Stimulated activated CD8-positive, alpha-beta memory T cell treated with anti-CD3 and anti-CD28 coated beads, Interleukin-7, amount 100 ng/mL, for 48 hours (primary cell): ENCODE data around the gene GLE1.
"Not testable (repeated sequence)": the region's sequence is repeated elsewhere in the genome, so short reads cannot be mapped to it uniquely, and the experiment has no call there.

Experiments
- DNase-seq, 2 donors: peaks; one replicate each; pipeline ENCODE4 v3.0.0-alpha.2; 2020; ENCODE audit warnings: low read depth in 1 of 2; ENCODE audit errors: extremely low read depth in 1 of 2

The GLE1 gene

DNA sequence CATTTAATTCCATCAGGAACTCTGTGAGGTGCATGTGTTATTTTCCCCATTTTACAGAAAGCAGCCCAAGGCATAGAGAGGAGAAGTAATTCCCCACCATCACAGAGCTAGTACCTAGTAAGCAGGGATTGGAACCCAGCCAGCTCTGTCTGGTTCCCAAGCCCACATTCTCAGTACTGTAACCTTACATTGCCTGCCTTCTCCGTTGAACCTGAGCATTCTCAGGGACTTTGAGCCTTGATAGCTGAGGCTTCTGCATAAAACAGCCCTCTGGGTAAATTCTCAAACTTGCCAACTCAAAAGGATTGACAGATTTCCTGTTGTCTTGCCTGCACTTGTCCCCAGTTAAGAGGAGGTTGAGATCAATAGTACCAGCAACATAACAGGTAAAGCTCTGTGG lies 9.2 kb upstream of the GLE1 start:
- DNase-seq = no peak

DNA sequence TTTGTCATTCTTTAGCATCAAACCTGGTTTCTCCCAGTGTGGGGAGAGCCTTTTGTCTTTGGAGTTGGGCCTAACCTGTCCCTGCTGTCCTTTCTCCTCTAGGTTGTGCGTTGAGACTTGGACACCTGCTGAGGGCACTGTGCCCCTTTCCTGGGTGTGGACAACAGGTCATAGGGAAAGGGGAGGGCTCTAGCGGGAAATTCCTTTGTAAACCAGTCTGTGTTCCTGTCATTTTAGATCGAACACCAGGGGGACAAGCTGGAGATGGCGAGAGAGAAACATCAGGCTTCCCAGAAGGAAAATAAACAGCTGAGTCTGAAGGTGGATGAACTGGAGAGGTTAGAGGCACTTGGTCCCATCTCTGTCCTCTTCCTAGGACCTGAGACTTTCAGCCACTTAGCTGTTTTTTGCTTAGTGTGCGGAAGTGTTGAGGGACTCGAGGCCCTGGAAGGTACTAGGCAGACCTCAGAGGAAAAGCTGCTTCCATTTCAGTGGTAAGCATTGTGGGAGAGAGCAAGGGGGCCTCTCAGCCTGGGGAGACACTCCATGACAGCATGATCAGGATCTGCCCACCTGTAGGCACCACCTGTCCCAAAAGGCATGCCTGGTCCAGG lies 8.6 kb upstream of the GLE1 start:
- DNase-seq = no peak

DNA sequence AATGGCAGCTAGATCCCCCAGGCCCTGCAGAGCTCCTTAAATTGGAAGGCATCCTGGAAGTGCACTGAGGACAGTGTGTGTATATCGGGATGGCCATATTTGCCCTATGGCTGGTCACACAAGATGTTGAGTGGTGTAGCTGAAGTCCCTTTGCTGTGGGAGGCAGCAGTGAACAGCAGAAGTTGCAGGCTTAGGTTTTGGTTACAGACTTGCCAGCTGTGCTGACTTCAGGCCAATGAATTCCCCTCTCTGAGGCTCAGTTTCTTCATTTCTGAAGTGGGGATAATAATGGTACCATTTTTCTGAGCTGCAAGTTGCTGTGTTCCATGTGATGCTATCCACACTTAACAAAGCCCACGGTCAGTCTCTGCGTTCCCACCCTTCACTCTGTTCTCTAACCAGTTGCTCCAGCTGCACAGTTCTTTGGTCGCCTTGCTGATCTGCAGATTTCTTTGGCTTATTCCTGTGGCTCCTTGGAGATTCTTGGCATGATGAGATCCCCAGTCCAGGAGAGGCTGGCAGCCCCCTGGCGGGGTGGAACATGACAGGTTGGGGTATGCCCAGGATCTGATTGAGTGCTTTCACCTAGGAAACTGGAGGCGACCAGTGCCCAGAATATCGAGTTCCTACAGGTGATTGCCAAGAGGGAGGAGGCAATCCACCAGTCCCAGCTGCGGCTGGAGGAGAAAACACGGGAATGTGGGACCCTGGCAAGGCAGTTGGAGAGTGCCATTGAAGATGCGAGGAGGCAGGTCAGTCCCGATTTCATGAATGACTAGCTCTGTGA lies 6.5 kb upstream of the GLE1 start:
- no peak for DNase-seq

DNA sequence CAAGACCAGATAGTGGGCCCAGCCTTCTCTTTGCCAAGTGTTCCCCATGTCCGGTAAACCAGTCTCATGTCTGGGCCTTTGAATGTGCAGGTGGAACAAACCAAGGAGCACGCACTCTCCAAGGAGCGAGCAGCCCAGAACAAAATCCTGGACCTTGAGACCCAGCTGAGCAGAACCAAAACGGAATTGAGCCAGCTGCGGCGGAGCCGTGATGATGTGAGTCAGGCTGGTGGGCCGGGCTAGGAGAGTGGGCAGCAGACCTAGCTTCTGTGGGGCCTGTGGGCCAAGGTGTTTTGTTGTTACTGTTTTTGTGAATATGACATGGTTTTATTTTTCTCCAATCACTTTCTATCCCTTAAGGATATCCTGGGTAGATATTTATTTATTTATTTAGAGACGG lies 5.6 kb upstream of the GLE1 start:
- DNase-seq = no peak

DNA sequence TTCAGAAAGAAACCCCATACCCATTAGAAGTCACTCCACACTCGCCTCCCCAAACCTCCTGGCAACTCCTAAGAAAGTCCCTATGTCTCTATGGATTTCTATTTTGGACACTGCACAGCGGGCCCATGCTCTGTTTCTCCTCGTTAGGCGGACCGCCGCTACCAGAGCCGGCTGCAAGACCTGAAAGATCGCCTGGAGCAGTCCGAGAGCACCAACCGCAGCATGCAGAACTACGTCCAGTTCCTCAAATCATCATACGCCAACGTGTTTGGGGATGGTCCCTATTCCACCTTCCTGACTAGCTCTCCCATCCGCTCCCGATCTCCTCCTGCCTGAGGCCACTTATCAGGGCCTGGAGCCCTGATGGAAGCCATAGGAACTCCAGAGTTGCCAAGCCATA lies 4.6 kb upstream of the GLE1 start:
- DNase-seq = no peak

DNA sequence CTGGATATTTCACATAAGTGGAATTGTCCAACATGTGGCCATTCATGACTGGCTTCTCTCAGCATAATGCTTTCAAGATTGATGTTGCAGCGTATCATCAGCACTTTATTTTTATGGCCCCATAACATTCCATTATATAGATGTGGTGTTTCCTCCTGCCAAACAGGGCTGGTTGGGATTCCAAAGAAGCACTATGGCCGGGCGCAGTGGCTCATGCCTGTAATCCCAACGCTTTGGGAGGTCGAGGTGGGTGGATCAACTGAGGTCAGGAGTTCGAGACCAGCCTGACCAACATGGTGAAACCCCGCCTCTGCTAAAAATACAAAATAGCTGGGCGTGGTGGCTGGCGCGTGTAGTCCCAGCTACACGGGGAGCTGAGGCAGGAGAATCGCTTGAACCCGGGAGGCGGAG lies 1.1 kb upstream of the GLE1 start:
- DNase-seq = not testable (repeated sequence)

DNA sequence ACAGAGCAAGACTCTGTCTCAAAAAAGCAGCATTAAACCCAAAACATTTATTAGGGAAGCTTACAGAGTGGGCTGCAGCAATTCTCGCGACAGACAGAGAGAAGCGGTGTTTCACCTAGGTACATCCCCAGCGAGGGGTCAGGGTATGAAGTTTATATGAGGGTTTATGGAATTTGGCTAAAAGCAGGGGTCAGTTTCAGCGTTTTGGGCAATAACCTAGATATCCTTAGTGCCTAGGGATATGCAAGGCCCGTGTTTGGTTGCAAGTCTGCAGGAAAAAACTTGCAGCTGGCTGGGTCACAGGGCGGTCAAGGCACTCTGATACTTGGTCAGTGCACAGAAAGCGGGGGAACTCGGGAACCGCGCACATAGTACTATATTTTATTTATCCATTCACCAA lies 649 bp upstream of the GLE1 start:
- DNase-seq = no peak

DNA sequence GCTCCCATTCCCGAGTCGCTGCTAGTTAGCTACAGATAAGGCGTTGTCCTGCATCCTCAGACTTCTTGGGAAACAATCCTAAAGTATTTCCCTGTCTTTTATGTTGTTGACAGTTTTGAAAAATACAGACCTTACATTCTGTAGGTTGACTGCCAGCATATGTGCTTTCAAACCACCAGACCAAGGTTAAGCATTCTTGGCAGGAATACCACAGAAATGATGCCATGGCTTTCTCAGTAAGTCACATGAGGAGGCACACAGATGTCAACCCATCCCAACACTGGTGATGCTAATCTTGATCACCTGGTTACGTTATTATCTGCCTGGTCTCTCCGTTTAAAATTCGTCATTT lies 871 bp downstream of the GLE1 start:
- DNase-seq = no peak

DNA sequence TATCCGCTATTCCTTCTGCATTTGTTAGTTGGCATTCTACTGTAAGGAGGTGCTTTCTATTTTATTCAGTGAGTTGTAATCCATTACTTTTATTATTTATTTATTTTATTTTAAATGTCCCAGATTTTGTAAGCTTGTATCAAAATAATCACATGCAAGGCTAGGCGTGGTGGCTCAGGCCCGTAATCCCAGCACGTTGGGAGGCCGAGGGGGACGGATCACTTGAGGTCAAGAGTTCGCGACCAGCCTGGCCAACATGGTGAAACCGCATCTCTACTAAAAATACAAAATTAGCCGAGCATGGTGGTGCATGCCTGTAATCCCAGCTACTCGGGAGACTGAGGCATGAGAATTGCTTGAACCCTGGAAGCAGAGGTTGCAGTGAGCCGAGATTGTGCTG lies 1.4 kb downstream of the GLE1 start:
- DNase-seq = not testable (repeated sequence)

DNA sequence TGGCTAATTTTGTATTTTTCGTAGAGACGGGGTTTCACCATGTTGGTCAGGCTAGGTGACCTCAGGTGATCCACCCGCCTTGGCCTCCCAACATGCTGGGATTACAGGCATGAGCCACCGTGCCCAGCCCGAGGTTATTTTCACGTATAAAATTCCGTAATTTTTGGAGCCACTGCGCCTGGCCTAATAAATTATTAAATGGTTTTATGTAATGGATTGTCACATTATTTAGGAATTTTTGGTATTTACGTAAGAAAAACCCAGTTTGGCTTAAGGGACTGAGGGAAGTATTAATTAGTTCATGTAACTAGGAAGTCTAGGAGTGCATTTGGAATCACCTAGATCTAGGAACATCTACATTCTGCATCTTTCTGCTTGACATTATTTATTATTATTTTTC lies 8.3 kb downstream of the GLE1 start:
- DNase-seq = no peak

DNA sequence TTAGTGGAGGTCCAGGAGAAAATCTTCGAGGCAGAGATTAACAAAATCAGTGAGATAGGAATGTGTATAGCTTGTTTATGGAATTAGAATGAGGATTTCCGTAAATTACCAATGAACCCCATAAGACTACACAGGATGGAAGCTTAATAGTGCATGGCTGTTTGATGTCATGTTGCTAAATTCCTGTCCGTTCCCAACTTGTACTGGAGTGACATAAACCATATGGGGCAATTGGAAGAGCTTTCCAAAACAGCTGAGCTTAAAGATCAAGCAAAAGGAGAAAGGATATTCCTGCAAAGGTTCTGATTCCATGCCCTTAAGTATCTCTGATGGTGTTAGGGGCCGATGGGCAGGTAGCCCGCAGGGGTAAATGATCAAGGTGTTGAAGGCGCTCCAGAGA lies 17.4 kb downstream of the GLE1 start:
- DNase-seq = no peak

DNA sequence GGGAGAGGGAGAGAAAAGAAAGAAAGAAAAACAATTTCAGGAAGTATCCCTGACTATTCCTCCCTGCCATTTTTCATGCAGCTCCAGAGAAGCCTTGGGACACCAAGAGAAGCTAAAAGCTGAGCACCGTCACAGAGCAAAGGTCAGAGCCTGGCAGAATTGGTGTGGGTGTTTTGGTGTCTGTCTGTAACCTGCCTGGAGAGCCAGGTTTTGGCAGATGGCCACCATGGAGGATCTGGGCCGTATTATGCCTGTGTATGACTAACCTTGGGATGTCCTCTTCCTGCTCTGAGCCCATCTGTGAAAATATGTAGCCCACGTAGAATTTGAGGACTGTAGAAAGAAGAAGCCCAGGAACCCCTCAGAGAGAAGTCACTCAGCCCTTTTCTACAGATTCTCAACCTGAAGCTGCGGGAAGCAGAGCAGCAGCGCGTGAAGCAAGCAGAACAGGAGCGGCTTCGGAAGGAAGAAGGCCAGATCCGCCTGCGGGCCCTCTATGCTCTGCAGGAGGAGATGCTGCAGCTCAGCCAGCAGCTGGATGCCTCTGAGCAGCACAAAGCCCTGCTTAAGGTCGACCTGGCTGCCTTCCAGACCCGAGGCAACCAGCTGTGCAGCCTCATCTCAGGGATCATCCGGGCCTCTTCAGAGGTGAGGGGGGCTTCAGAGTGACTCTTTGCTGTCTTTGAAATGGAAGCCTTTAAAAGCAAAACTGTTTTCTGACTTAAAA lies 18.8 kb downstream of the GLE1 start:
- DNase-seq = no peak

DNA sequence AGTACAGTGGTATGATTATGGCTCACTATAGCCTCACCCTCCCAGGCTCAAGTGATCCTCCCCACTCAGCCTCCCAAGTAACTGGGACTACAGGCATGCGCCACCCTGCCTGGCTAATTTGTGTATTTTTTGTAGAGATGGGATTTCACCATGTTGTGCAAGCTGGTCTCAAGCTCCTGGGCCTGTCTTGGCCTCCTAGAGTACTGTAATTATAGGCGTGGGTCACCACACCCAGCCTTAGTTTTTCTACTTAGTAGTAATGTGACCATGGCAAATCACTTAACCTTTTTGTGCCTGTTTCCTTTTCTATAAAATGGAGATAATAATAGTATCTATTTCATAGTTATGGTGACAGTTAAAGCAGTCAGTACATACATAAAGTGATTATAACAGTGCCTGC lies 22.2 kb downstream of the GLE1 start:
- no peak for DNase-seq

DNA sequence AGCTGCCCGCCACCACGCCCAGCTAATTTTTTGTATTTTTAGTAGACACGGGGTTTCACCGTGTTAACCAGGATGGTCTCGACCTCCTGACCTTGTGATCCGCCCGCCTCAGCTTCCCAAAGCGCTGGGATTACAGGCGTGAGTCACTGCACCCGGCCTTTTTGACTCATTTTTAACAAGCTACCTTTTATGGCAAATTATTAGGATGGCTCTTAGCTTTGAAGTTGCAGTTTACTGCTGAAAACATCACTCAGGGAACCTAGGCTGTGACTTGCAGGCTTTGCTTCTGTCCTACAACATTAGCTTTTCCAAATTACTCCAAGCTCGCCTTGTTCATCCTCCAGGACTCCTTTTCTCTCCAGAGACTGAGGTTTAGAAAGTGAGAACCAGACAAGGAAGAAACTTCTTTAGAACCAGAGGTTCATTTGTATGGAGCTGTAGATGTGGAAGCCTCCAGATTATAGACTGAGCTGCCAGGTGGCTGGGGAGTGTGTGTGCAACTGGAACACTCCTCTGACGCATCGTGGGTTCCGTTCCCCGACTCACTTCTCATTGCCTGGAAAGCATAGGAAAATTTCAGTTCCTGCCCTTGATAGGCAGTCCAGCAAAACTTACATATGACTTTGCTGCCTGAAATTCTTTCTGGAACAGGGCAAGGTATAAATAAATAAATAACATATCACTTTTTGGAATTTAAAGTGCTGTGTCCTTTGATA lies 24.1 kb downstream of the GLE1 start:
- DNase-seq = no peak

DNA sequence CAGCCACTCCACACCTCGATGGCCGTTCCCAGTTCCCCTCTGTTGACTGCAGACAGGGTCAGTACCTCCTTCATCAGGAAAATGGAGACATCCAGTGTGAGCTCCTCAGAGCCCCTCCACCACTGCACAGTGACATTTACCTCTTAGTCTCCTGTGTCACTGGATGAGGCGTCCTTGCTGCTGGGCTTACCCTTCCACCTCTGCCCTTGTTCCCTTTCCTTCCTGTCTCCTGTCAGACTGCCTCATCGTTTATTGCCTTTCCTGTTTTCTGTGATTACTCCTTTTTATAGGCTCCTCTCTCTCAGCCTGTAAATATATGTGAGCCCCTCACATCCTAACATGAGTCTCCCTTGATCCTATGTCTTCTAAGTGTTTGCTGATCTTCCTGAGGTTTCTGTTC lies 24.7 kb downstream of the GLE1 start:
- DNase-seq = no peak

DNA sequence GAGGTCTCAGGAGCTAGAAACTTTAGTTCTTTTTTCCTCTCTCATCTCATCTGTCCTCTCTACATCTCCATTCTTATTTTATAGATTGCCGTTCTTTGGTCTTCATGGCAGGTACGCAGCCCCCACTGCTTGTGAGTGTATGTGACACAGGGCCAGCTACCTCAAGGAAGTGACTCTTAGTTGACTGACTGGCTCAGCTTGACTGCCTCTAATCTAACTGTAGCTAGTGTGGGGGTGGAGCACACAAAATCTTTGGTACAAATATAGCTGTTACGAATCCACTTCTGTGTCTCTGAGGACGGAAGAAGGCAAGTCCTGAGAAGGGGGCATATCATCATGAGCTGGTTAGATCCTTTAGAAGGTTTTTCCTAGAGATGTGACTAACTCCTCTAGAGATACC lies 28.1 kb downstream of the GLE1 start:
- DNase-seq = no peak

DNA sequence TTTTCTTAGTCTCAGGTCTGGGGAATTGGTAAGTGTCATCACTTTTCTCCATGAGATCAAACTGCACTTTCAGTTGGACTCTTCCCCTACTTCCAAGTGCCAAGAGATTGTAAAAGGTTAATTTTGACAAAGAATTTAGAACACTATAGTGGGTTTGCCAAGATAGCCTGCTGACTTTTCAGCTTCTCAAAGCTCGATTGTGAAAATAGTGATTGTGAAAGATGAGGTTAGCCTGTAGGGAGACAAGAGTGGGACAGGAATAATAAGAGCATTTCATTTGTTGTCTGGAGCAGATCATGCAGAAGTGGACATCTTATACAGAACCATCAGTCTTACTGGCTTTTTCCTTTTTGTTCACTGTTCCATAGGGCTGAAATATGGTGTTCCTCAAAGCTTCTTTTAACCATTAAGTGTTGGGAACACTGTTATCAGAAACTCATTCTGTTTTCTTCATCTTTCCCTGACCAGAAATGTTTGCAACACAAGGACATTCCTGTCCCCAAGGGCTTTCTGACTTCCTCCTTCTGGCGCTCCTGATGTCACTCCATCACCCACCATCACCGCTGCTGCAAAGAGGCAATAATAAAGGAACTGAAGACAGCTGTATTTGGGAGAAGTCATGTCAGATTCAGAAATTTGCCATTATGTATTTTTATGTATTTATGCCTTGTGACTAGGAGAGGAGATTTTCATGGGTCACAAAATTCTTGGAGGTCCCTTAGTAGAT lies 36.3 kb downstream of the GLE1 start:
- no peak for DNase-seq

DNA sequence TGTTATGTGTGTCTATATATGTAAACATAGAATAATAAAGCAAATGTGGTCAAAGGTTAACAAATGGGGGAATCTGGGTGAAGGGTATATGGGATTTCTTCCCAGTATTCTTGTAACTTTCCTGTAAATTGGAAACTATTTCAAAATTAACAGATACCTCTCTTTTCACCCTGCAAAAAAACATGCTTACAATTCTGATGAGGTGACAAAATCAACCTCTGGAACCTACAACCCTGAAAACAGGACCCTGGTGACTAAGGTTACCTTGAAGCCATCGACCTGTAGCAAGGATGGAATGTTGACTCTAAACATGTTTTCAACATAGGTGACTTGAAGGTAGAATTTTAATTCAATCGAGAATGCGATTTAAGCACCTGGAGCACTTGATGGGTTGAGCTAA lies 42.0 kb downstream of the GLE1 start:
- DNase-seq = no peak

DNA sequence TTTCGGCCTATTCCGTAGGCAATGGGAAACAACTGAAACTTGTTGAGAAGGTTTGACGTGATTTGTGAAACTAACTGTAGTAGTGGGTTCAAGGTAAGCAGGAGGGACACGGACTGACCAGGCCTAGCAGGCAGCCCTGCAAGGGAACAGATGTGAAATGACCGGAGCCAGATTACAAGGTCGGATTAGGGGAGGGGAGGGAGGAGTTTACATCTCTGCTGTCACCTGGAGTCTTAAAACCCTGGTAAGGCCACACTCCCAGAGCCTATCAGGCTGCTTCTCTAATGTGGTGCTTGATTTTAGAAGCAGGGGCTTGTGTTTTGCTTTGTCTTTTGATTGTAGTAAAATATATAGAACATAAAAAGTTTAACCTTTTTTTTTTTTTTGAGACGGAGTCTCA lies 44.4 kb downstream of the GLE1 start:
- DNase-seq = no peak

DNA sequence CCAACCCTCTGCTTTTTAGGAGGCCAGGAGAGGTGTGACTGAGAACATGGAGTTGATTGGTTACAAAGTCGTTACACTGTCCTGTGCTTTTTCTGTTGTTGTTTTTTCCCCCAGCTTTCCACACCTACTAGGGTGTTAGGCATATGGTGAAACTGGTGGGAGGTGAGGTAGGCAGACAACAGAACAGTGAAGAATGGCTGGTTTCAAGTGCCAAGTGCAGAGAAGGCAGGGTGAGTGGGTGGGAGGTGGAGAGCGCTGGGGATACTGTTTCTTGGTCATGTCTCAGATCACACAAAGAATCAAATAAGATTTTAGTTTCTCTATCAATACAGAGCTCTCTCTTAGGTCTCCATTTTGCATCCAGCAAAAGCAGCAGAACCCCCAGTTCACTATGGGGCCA lies 45.7 kb downstream of the GLE1 start:
- DNase-seq = peak in 1 of 2 donors; percentile 44
